Stimulated activated CD4-positive, alpha-beta T cell treated with anti-CD3 and anti-CD28 coated beads, Interleukin-2, amount 100 ng/mL, for 4 hours (primary cell): Measurements from ENCODE around the gene BAIAP2L1.

Experiments
- DNase-seq: peaks from one replicate; pipeline ENCODE4 v3.0.0-alpha.2; 2020; ENCODE audit warnings: low read depth

The BAIAP2L1 gene

GRCh38 chr7:98358706-98359105 is 42.2 kb downstream of the BAIAP2L1 start:
- no peak for DNase-seq

GRCh38 chr7:98357751-98358161 is 43.1 kb downstream of the BAIAP2L1 start:
- DNase-seq: no peak

- no peak for DNase-seq
Observed at GRCh38 chr7:98355250-98355538, 45.7 kb downstream of the BAIAP2L1 start.

GRCh38 chr7:98354511-98355249 is 46.2 kb downstream of the BAIAP2L1 start:
- no peak for DNase-seq

GRCh38 chr7:98354052-98354451 is 46.8 kb downstream of the BAIAP2L1 start:
- DNase-seq: no peak

- DNase-seq: no peak
Observed at GRCh38 chr7:98352621-98353020, 48.3 kb downstream of the BAIAP2L1 start.

DNA sequence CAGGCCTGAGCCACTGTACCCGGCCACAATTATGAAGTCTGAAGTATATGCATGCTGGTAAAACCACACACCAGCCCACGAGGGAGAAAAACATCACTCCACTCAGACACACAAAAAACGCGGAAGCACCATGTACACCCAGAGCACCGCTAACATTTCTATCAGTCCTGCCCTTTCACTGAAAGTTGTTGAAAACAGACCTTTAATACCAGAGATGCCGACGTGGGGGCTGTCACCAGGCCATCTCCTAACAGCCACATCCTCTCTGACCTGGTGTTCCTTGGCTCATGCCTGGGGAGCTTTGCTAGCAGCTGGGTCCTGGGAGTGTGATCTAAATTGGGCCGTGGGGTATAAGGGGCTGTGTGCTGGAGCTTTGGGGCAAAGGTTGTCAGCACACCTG is 49.8 kb downstream of the BAIAP2L1 start:
- DNase-seq: no peak

DNA sequence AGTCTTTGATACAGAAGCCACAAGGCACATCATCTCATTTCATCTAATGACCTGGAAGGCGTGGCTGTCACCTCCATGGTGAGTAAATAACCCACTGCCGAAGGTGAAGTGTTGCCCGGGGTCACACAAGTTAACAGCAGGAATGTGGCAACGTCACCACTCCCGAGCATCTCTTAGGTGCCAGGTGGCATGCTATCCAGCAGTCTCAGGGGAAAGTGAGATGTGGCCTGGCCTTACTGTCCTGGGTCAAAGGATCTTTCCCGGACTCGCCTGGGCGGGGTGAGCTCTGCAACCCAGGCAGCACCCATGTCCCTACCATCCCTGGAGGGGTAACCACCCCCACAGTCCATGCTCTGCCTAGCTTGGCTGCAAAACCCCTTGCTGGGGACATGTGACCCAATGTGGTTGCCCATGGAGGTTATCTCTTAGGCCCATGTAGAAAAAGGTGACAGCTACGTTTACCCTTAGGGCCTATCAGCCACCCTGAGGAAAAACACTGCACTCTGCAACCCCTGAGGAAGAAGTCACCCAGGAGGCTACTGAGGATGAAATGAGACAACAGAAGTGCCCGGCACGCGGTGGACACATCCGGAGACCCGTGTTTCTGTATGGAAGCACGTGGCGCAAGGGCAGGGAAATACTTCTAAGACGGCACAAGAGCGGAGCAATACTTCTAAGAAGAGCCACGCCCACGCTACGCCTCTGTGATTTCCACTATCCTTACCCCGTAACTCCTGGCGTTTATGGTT is 52.0 kb downstream of the BAIAP2L1 start:
- DNase-seq: no peak

- DNase-seq: no peak
Observed at GRCh38 chr7:98346515-98347069, 54.3 kb downstream of the BAIAP2L1 start.

- DNase-seq: no peak
Observed at GRCh38 chr7:98341106-98341505, 59.8 kb downstream of the BAIAP2L1 start.

- DNase-seq: no peak
Observed at GRCh38 chr7:98339043-98339442, 61.8 kb downstream of the BAIAP2L1 start.

- DNase-seq: no peak
Observed at GRCh38 chr7:98338441-98338840, 62.4 kb downstream of the BAIAP2L1 start.

DNA sequence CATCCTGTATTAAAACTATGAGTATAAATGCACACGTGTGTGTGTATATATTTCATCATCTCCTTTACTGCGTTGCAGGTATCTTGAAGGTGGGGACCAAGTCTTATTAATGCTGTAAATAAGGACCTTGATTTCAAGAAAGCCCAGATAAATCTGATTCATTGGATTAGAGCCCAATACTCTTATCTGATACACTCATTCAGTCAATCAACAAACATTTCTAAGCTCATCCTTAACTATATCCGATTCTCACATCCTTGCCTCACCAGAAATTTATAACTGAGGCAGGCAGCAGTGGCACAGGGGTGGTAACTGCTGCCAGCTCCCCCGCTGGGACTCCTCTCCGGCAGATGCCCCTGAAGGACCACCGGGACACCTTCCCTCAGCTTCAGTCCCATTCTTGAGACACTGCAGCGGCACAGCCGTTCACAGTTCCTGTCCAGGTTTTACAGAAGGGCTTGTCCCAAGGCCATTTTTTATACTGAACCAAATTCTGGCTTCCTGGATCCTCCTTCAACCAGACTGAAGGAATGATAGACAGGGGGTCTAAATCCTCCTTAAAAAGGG is 65.4 kb downstream of the BAIAP2L1 start:
- DNase-seq: no peak

- no peak for DNase-seq
Observed at GRCh38 chr7:98334081-98334480, 66.8 kb downstream of the BAIAP2L1 start.

- no peak for DNase-seq
Observed at GRCh38 chr7:98330926-98331529, 69.9 kb downstream of the BAIAP2L1 start.

DNA sequence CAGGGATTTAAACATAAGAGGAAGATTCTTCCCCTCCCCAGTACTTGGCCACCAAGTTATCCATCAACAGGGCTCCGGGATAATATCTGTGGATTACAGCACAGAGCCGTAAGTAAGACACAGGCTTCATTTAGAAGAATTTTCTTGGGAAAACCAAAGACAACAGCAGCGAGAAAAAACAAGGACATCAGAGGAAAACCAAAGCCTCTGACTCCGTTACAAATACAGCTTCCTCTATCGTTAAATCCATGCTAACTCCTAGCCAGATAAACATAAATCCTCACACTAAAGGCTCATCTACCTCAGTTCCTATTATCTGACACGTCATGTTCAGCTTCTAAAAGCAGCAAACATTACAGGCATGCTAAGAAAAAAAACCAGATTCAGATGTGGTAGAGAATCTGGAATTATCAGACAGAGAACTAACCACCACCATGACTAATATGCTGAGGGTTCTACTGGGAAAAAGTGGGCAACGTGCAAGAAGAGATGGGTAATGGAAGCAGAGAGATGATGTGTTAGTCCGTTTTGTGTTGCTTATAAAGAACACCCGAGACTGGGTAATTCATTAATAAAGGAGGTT is 71.0 kb downstream of the BAIAP2L1 start:
- DNase-seq: no peak

DNA sequence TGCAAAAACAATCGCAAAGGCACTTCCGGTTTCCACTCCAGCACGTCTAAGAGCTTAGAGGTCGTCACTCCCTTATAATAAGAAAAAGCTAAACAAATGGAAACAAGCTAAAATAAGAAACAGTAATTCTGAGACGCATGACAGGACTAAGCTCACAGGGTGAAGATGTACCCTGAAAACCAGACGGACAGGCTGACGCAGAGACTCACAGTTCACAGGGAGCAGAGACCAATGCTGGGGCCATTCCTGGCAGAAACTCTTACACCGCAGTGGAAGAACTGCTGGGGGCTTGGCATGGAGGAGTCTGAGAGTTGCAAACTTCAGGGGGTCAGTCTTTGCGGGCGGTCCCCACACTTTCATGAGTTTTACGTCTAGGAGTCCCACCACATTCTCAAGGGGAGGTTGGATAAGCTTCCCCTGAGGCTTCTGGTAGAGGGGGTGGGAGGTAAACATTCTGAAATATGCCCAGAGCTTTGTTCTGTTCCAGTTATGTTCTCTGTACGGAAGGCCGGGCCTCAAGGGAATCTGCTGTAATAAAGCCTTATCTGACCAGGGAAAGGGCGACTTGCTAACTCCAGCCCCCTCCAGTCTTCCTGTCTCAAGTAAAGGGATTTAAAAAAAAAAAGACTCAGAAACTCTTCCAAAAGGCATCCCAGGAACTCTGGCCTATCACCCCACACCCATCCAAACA is 71.6 kb downstream of the BAIAP2L1 start:
- DNase-seq: no peak

GRCh38 chr7:98324782-98325181 is 76.1 kb downstream of the BAIAP2L1 start:
- no peak for DNase-seq

- DNase-seq: no peak
Observed at GRCh38 chr7:98323597-98324322, 77.1 kb downstream of the BAIAP2L1 start.

DNA sequence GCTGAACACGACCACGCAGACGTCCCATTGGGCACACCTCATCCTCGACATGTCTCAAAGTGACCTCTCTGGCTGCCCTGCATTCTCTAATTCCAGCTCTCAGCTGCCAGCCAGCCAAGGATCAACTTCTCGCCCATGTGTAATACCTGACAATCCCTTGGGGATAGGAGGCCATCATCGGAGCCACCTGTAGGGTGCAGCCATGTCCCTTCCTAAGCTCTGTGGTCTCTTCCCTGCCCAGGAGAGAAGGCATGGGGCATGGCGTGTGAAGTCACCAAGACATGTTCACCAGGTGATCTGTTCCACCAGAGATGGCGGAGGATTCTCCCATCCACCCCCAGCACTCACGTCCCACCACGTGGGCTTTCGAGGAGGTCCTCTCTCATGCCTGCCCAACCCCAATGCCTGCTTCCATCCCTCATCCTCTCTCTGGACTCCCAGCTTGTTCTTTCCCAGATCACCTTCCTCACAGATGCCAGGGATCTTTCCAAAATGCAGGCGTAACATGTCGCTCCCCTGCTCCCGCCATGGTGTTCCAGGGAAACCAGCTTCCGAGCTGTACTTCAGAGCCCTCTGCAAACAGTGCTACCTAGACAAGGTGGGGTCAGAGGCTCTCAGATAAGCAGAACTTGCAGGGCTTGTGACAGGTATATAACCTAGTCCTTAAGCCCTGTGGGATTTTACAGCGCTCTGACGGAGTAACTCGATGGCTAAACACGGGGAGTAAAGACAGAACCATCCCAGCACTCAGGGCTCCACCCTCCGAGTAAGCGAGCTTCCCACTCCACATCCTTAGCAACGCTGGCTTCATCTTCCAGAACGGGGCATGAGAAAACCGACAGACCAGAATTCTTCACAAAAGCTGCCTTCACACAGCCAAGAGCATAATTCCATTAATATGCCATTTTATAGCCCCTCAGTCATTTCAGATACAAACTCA is 78.3 kb downstream of the BAIAP2L1 start:
- no peak for DNase-seq
